CD14-positive monocyte (primary cell): ENCODE data around the gene KCNH1. TPM values are rescaled to one million over a fixed set of nuclear protein-coding genes. Genes with fewer than 3 reads are reported as not detected.

Experiments
- DNase-seq, 3 donors: peaks; one replicate each; pipeline ENCODE4 v3.0.0-alpha.2; 2011 to 2022
- H2AFZ ChIP-seq: 2 replicates; pipeline ENCODE4 v1.6.0; 2012; ENCODE audit warnings: mild to moderate bottlenecking, low read depth, low read length, inconsistent platforms; ENCODE audit not compliant: insufficient read depth, poor library complexity, severe bottlenecking
- H3K27ac ChIP-seq, 2 donors: 1 replicate in 1 of 2; 2 replicates in 1 of 2; pipeline ENCODE4 v1.5.1; 2012 to 2013; ENCODE audit warnings: low read length in 2 of 2, control low read depth in 1 of 2, inconsistent platforms in 1 of 2, low read depth in 1 of 2, mild to moderate bottlenecking in 1 of 2
- H3K27me3 ChIP-seq, 2 donors: one replicate each; pipeline versions ENCODE4 v1.6.0 to v1.6.1; 2011 to 2013; ENCODE audit warnings: low read length in 2 of 2; ENCODE audit not compliant: control insufficient read depth in 2 of 2, insufficient read depth in 2 of 2
- H3K36me3 ChIP-seq, 2 donors: replicated peaks in 1 of 2; 1 replicate in 1 of 2; 2 replicates in 1 of 2; pipeline versions ENCODE4 v1.5.1 to v1.6.1; 2012 to 2013; ENCODE audit warnings: low read length in 2 of 2, control low read depth in 1 of 2, inconsistent platforms in 1 of 2, mild to moderate bottlenecking in 1 of 2; ENCODE audit not compliant: insufficient read depth in 2 of 2, control insufficient read depth in 1 of 2
- H3K4me1 ChIP-seq, 2 donors: 1 replicate in 1 of 2; 2 replicates in 1 of 2; pipeline versions ENCODE4 v1.5.1 to v1.6.1; 2012 to 2013; ENCODE audit warnings: low read length in 2 of 2, control low read depth in 1 of 2, inconsistent platforms in 1 of 2, mild to moderate bottlenecking in 1 of 2, moderate library complexity in 1 of 2; ENCODE audit not compliant: insufficient read depth in 2 of 2, control insufficient read depth in 1 of 2
- H3K4me2 ChIP-seq: replicated peaks from 2 replicates; pipeline ENCODE3; 2012; ENCODE audit warnings: low read length, moderate library complexity, mild to moderate bottlenecking; ENCODE audit not compliant: poor library complexity, severe bottlenecking; ENCODE audit errors: extremely low read depth
- H3K4me3 ChIP-seq, 3 experiments: fragments of 200-600 bp in 1 of 3; sonication (generic) in 1 of 3; replicated peaks in 1 of 3; 1 replicate in 2 of 3; 2 replicates in 1 of 3; pipeline ENCODE4 v1.5.1; 2011 to 2013; ENCODE audit warnings: low read length in 3 of 3, mild to moderate bottlenecking in 3 of 3, control low read depth in 2 of 3, low read depth in 2 of 3, inconsistent platforms in 1 of 3, moderate library complexity in 1 of 3
- H3K79me2 ChIP-seq: 2 replicates; pipeline ENCODE4 v1.6.0; 2012; ENCODE audit warnings: mild to moderate bottlenecking, control low read depth, inconsistent platforms, low read length, moderate library complexity; ENCODE audit not compliant: insufficient read depth
- H3K9ac ChIP-seq: 2 replicates; pipeline ENCODE4 v1.6.0; 2017; ENCODE audit warnings: low read length, mild to moderate bottlenecking; ENCODE audit not compliant: insufficient read depth, poor library complexity, severe bottlenecking
- H3K9me3 ChIP-seq, 2 donors: replicated peaks in 1 of 2; 1 replicate in 1 of 2; 2 replicates in 1 of 2; pipeline versions ENCODE4 v1.5.1 to v1.6.1; 2012 to 2013; ENCODE audit warnings: low read length in 2 of 2, control low read depth in 1 of 2; ENCODE audit not compliant: control insufficient read depth in 1 of 2, insufficient read depth in 1 of 2
- H4K20me1 ChIP-seq: 2 replicates; pipeline ENCODE4 v1.6.0; 2012; ENCODE audit warnings: mild to moderate bottlenecking, low read length, control low read depth, moderate library complexity; ENCODE audit not compliant: insufficient read depth
- H3K27ac Mint-ChIP-seq, 7 donors: one replicate each; pipeline ENCODE4 v1.8.0; 2020; ENCODE audit warnings: mild to moderate bottlenecking in 7 of 7, mixed read lengths in 7 of 7, moderate library complexity in 6 of 7, inconsistent platforms in 2 of 7
- H3K27me3 Mint-ChIP-seq, 3 donors: one replicate each; pipeline ENCODE4 v1.8.0; 2021 to 2022; ENCODE audit warnings: low read depth in 3 of 3, mild to moderate bottlenecking in 3 of 3, mixed read lengths in 3 of 3, moderate library complexity in 3 of 3, inconsistent platforms in 1 of 3
- H3K36me3 Mint-ChIP-seq, 2 donors: one replicate each; pipeline ENCODE4 v1.8.0; 2020; ENCODE audit warnings: mixed read lengths in 2 of 2, inconsistent platforms in 1 of 2, mild to moderate bottlenecking in 1 of 2
- H3K4me1 Mint-ChIP-seq: one replicate; pipeline ENCODE4 v1.8.0; 2020; ENCODE audit warnings: mild to moderate bottlenecking, mixed read lengths
- H3K4me3 Mint-ChIP-seq, 2 donors: one replicate each; pipeline ENCODE4 v1.8.0; 2020; ENCODE audit warnings: mild to moderate bottlenecking in 2 of 2, mixed read lengths in 2 of 2, moderate library complexity in 1 of 2
- H3K9me3 Mint-ChIP-seq, 7 donors: one replicate each; pipeline ENCODE4 v1.8.0; 2020 to 2022; ENCODE audit warnings: mixed read lengths in 7 of 7, mild to moderate bottlenecking in 6 of 7, moderate library complexity in 6 of 7, inconsistent platforms in 2 of 7
- CTCF ChIP-seq: fragments of 200-600 bp; IDR thresholded peaks from one replicate; pipeline ENCODE4 v1.8.0; 2022; ENCODE audit warnings: antibody characterized with exemption, mild to moderate bottlenecking
- WGBS: methylation state at CpG from one replicate; pipeline ENCODE4 v1.1.5; 2013; ENCODE audit warnings: missing lambda C conversion rate; ENCODE audit not compliant: insufficient coverage; 5-methylcytosine and 5-hydroxymethylcytosine counted together
- intact Hi-C, 2 donors: fragments of 100-400 bp; cut with micrococcal nuclease; formaldehyde crosslinking; loops; one replicate each; pipeline versions ENCODE4 v1.15.0 to v1.15.1; 2023
- polyA plus RNA-seq, 3 donors: library from polyadenylated mRNA; depleted of rRNA in 1 of 3; unstranded in 2 of 3; stranded (reverse) in 1 of 3; fragments of 300-500 nt in 2 of 3; fragments of >200 nt in 1 of 3; fragmentation: Illumina TruSeq in 2 of 3; gene quantifications; 1 replicate in 2 of 3; 2 replicates in 1 of 3; pipeline ENCODE4 v1.2.3, GENCODE V29; 2012 to 2021

The KCNH1 gene
- polyA plus RNA-seq, 3 donors = not detected

DNA sequence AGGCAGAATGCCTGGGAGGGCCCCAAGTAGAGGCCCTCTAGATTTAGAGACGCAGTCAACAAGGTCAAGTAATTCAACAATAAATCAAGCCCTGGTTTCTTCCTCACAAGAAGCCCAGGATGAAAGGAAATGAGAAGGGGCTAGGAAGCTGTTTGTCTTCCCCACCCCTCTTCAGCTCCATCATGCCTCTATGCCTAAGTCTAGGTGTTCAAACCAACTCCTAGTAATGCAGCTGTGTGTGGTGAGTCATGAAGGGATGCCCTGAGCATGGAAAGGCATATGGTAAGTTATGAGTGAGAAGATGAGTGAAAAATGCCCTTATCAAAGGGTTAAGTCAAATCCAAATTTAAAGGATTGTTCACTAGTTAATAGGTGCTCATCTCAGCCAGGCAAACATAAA is 339.5 kb downstream of the KCNH1 start:
- WGBS = no CpG with 5 or more reads among the region's 1 CpG
- no peaks in the 10 kb centered on the region for H4K20me1 ChIP-seq
- no peak overlapping the region for H2AFZ ChIP-seq
- H3K36me3 ChIP-seq = no peaks in the 10 kb centered on the region
- no peak overlapping the region for H3K9ac ChIP-seq
- no peak overlapping the region for H3K27ac ChIP-seq
- H3K4me3 Mint-ChIP-seq = no peak overlapping the region
- H3K27me3 ChIP-seq = no peaks in the 10 kb centered on the region
- DNase-seq = no peak
- intact Hi-C loops = no loop called here
- peaks cover 0 to 6% (median 4%) of the 10 kb centered on the region in 7 donors for H3K9me3 Mint-ChIP-seq
- H3K4me1 ChIP-seq = no peaks in the 10 kb centered on the region
- H3K9me3 ChIP-seq = no peaks in the 10 kb centered on the region
- no peak for TF ChIP-seq CTCF
- no peaks in the 10 kb centered on the region for H3K36me3 Mint-ChIP-seq
- no peak overlapping the region for H3K4me2 ChIP-seq
- H3K4me3 ChIP-seq = no peak overlapping the region
- no peaks in the 10 kb centered on the region for H3K79me2 ChIP-seq
- no peak overlapping the region for H3K27ac Mint-ChIP-seq
- peaks cover 0 to 4% (median 2%) of the 10 kb centered on the region in 3 donors for H3K27me3 Mint-ChIP-seq
- H3K4me1 Mint-ChIP-seq = no peaks in the 10 kb centered on the region

DNA sequence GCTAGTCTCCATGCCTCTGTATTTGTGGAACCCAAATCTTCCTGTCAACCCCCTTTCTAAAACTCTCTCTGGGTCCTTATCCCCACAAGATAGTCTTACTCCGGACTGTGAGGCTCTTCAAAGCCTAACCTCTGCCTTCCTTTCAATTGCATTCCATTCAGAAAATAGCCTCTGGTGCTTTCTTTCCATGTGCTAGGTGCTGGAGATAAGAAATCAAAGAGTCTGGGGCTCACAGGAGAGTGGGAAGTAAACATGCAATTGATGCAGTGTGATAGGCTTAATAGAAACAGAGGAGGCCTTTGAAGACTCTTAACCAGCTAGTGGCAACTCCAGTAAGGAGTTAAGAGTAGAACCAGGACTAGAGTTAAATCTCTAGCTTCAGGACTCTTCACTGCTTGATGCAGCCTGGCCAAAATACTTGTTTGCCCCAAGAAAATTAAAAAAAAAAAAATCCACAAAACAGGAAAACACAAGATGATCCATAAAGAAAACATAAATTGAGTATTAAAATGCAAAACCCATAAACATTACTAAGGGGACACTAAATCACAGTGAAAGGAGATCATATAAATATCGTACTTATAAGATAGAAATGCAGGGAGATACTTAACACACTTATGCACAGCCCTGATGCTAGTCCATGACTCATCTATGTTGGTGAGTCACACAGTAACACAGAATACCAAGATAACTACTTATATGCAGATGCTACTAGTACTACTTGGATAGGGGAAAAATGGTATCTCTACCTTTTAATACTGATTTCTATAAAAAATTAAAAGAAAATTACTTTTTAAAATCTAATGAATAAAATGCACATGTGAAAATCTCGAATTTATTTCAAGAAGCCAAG is 341.5 kb downstream of the KCNH1 start:
- intact Hi-C loops = no loop called here
- Histone ChIP-seq H3K4me2 (no peak overlapping the region), H3K4me3 (no peak overlapping the region), H2AFZ (no peak overlapping the region), H3K36me3 (no peaks in the 10 kb centered on the region), H3K79me2 (no peaks in the 10 kb centered on the region), H3K27me3 (no peaks in the 10 kb centered on the region), H4K20me1 (no peaks in the 10 kb centered on the region), H3K9me3 (no peaks in the 10 kb centered on the region), H3K9ac (no peak overlapping the region), H3K27ac (no peak overlapping the region), H3K4me1 (no peaks in the 10 kb centered on the region)
- Mint-ChIP-seq H3K27me3 (peaks cover 0 to 4% (median 2%) of the 10 kb centered on the region in 3 donors), H3K4me3 (no peak overlapping the region), H3K4me1 (no peaks in the 10 kb centered on the region), H3K36me3 (no peaks in the 10 kb centered on the region), H3K27ac (no peak overlapping the region), H3K9me3 (peaks cover 0 to 6% (median 4%) of the 10 kb centered on the region in 7 donors)
- DNase-seq = no peak
- TF ChIP-seq CTCF = no peak
- WGBS = no CpG with 5 or more reads among the region's 3 CpGs
